Caki2 (cell line): ENCODE results near the gene RFX8. TPM values are rescaled to one million over a fixed set of nuclear protein-coding genes. Genes with fewer than 3 reads are reported as not detected.

ENCODE experiments used
- DNase-seq: peaks from one replicate; pipeline ENCODE4 v3.0.0-alpha.2; 2015; ENCODE audit warnings: low read depth
- in situ Hi-C: cut with HindIII; loops from 2 replicates; pipeline ENCODE4 v1.10.0; 2016; ENCODE audit warnings: low sequenced_read_pairs, low pct_unique_long_range_greater_than_20kb, mixed read lengths
- total RNA-seq: library from RNA; depleted of rRNA; stranded (reverse); fragments of >200 nt; shearing (Covaris generic); gene quantifications from 2 replicates; pipeline ENCODE4 v1.2.3, GENCODE V29; 2014; ENCODE audit warnings: low replicate concordance

Gene RFX8
- total RNA-seq, 1 experiment from 2014 or later = not detected

- DNase-seq = no peak
- in situ Hi-C loops = no loop called here
Measured at GRCh38 chr2:101496279-101496678, 21.4 kb upstream of the RFX8 start.

GRCh38 chr2:101492936-101493473 lies 18.1 kb upstream of the RFX8 start:
- in situ Hi-C loops = no loop called here

GRCh38 chr2:101486994-101487393 lies 12.1 kb upstream of the RFX8 start:
- in situ Hi-C loops = no loop called here
- no peak for DNase-seq

More at GRCh38 chr2:101492936-101493473, 18.1 kb upstream of the RFX8 start:
- DNase-seq = no peak

GRCh38 chr2:101486258-101486701 lies 11.4 kb upstream of the RFX8 start:
- DNase-seq = no peak
- in situ Hi-C loops = no loop called here

GRCh38 chr2:101485856-101486255 lies 10.9 kb upstream of the RFX8 start:
- in situ Hi-C loops = no loop called here
- DNase-seq = no peak

GRCh38 chr2:101480764-101481163 lies 5.9 kb upstream of the RFX8 start:
- in situ Hi-C loops = no loop called here
- DNase-seq = no peak

GRCh38 chr2:101479810-101480209 lies 4.9 kb upstream of the RFX8 start:
- DNase-seq = no peak
- in situ Hi-C loops = no loop called here

- DNase-seq = no peak
- in situ Hi-C loops = no loop called here
Measured at GRCh38 chr2:101479328-101479727, 4.4 kb upstream of the RFX8 start.

- no peak for DNase-seq
- in situ Hi-C loops = no loop called here
Measured at GRCh38 chr2:101478181-101479001, 3.5 kb upstream of the RFX8 start.

- in situ Hi-C loops = no loop called here
- no peak for DNase-seq
Measured at GRCh38 chr2:101477556-101477955, 2.6 kb upstream of the RFX8 start.

GRCh38 chr2:101476605-101477208 lies 1.8 kb upstream of the RFX8 start:
- in situ Hi-C loops = no loop called here
- DNase-seq = no peak

GRCh38 chr2:101473911-101474701 lies 806 bp downstream of the RFX8 start:
- in situ Hi-C loops = no loop called here
- no peak for DNase-seq

GRCh38 chr2:101473591-101473910 lies 1.4 kb downstream of the RFX8 start:
- DNase-seq = no peak
- in situ Hi-C loops = no loop called here

- no peak for DNase-seq
- in situ Hi-C loops = no loop called here
Measured at GRCh38 chr2:101469863-101470262, 5.0 kb downstream of the RFX8 start.

- DNase-seq = no peak
- in situ Hi-C loops = no loop called here
Measured at GRCh38 chr2:101467306-101467705, 7.6 kb downstream of the RFX8 start.

GRCh38 chr2:101466426-101466825 lies 8.5 kb downstream of the RFX8 start:
- DNase-seq = no peak
- in situ Hi-C loops = no loop called here

- in situ Hi-C loops = no loop called here
- no peak for DNase-seq
Measured at GRCh38 chr2:101464841-101465240, 10.1 kb downstream of the RFX8 start.

GRCh38 chr2:101463911-101464641 lies 10.8 kb downstream of the RFX8 start:
- in situ Hi-C loops = no loop called here
- DNase-seq = no peak
